H1 (cell line): ENCODE data around the gene HMGA1. TPM values are rescaled to one million over a fixed set of nuclear protein-coding genes. Genes with fewer than 3 reads are reported as not detected.

Experiments used
- CTCF ChIA-PET: fragments of 300-600 bp; sonication (Branson Sonifier 250); formaldehyde crosslinking; loops from one replicate; lab custom pipeline; 2021; ENCODE audit not compliant: partially characterized antibody; lab: Charles Lee
- POLR2A ChIA-PET: fragments of 300-600 bp; sonication (Branson Sonifier 250); formaldehyde crosslinking; loops from one replicate; lab custom pipeline; 2021; ENCODE audit warnings: inconsistent platforms; ENCODE audit not compliant: partially characterized antibody; lab: Charles Lee
- DNase-seq, 2 experiments: peaks; one replicate each; pipeline versions ENCODE4 v3.0.0 to v3.0.0-alpha.2; 2010 to 2022; ENCODE audit warnings: low spot score in 2 of 2, low read depth in 1 of 2, mixed read lengths in 1 of 2
- FAIRE-seq: peaks from 2 replicates; lab custom pipeline; 2011; peaks lifted over from hg19 to GRCh38; lab: Jason Lieb, UNC
- H2AFZ ChIP-seq: 2 replicates; pipeline ENCODE4 v1.8.1; 2012; ENCODE audit warnings: low read length, inconsistent platforms
- H2AK5ac ChIP-seq: 2 replicates; pipeline ENCODE4 v1.6.1; 2013; ENCODE audit warnings: low read depth, low read length
- H2BK120ac ChIP-seq: replicated peaks from 2 replicates; pipeline ENCODE3; 2013; ENCODE audit warnings: low read depth, low read length, inconsistent platforms
- H2BK12ac ChIP-seq: 2 replicates; pipeline ENCODE4 v1.6.1; 2013; ENCODE audit warnings: low read depth, low read length
- H2BK15ac ChIP-seq: 2 replicates; pipeline ENCODE4 v1.6.1; 2013; ENCODE audit warnings: low read length
- H2BK20ac ChIP-seq: 2 replicates; pipeline ENCODE4 v1.6.1; 2013; ENCODE audit warnings: low read length
- H2BK5ac ChIP-seq: 2 replicates; pipeline ENCODE4 v1.6.1; 2013; ENCODE audit warnings: low read depth, low read length
- H3K14ac ChIP-seq: 2 replicates; pipeline ENCODE4 v1.6.1; 2013; ENCODE audit warnings: inconsistent platforms; ENCODE audit not compliant: insufficient read length
- H3K18ac ChIP-seq: 2 replicates; pipeline ENCODE4 v1.6.1; 2013; ENCODE audit warnings: low read length; ENCODE audit errors: extremely low read depth
- H3K23ac ChIP-seq: 2 replicates; pipeline ENCODE4 v1.6.1; 2013; ENCODE audit warnings: inconsistent platforms; ENCODE audit not compliant: insufficient read length
- H3K23me2 ChIP-seq: 2 replicates; pipeline ENCODE4 v1.6.1; 2013; ENCODE audit warnings: low read depth, low read length
- H3K27ac ChIP-seq: 2 replicates; pipeline ENCODE4 v1.6.1; 2011; ENCODE audit warnings: low read depth, low read length, inconsistent platforms
- H3K27me3 ChIP-seq, 4 experiments: replicated peaks in 1 of 4; 1 replicate in 1 of 4; 2 replicates in 3 of 4; pipeline versions ENCODE4 v1.6.1 to v1.8.1; 2011 to 2013; ENCODE audit warnings: low read length in 3 of 4, mild to moderate bottlenecking in 3 of 4, inconsistent platforms in 2 of 4, mixed read lengths in 2 of 4, moderate library complexity in 1 of 4; ENCODE audit not compliant: control insufficient read depth in 3 of 4, insufficient read depth in 3 of 4; ENCODE audit errors: extremely low read depth in 1 of 4
- H3K36me3 ChIP-seq, 4 experiments: 2 replicates each; pipeline versions ENCODE4 v1.6.1 to v1.8.1; 2011 to 2013; ENCODE audit warnings: mild to moderate bottlenecking in 4 of 4, low read length in 3 of 4, moderate library complexity in 2 of 4, control low read depth in 1 of 4, inconsistent platforms in 1 of 4; ENCODE audit not compliant: insufficient read depth in 4 of 4, control insufficient read depth in 2 of 4
- H3K4ac ChIP-seq: replicated peaks from 2 replicates; pipeline ENCODE3; 2013; ENCODE audit warnings: low read length, low read depth, mixed read lengths, inconsistent platforms; ENCODE audit not compliant: insufficient read length
- H3K4me1 ChIP-seq, 4 experiments: replicated peaks in 1 of 4; 1 replicate in 1 of 4; 2 replicates in 3 of 4; pipeline versions ENCODE4 v1.6.1 to v1.8.1; 2011 to 2013; ENCODE audit warnings: low read length in 3 of 4, inconsistent platforms in 2 of 4, mixed read lengths in 1 of 4; ENCODE audit not compliant: insufficient read depth in 4 of 4, control insufficient read depth in 3 of 4
- H3K4me2 ChIP-seq, 2 experiments: 2 replicates each; pipeline versions ENCODE4 v1.6.1 to v1.8.1; 2011 to 2013; ENCODE audit warnings: low read depth in 2 of 2, low read length in 2 of 2, control low read depth in 1 of 2, inconsistent platforms in 1 of 2, mild to moderate bottlenecking in 1 of 2; ENCODE audit not compliant: insufficient read depth in 1 of 2
- H3K4me3 ChIP-seq, 4 experiments: fragments of 200-600, 300-600 bp in 1 of 4; sonication (generic), shearing (Covaris generic), sonication (Bioruptor Twin) in 1 of 4; 2 replicates each; pipeline versions ENCODE4 v1.5.1 to v1.8.1; 2011 to 2016; ENCODE audit warnings: low read length in 4 of 4, low read depth in 3 of 4, control low read depth in 2 of 4, inconsistent platforms in 2 of 4, mild to moderate bottlenecking in 2 of 4, mixed read lengths in 1 of 4, moderate library complexity in 1 of 4; ENCODE audit not compliant: insufficient read depth in 2 of 4; ENCODE audit errors: extremely low read depth in 1 of 4
- H3K56ac ChIP-seq: replicated peaks from 2 replicates; pipeline ENCODE3; 2013; ENCODE audit warnings: low read depth, mild to moderate bottlenecking, mixed read lengths, low read length, inconsistent platforms; ENCODE audit not compliant: insufficient read length
- H3K79me1 ChIP-seq: 2 replicates; pipeline ENCODE4 v1.6.1; 2013; ENCODE audit warnings: low read depth, low read length, control low read depth
- H3K79me2 ChIP-seq, 2 experiments: 2 replicates each; pipeline versions ENCODE4 v1.6.1 to v1.8.1; 2012 to 2013; ENCODE audit warnings: low read length in 2 of 2, mild to moderate bottlenecking in 2 of 2, inconsistent platforms in 1 of 2; ENCODE audit not compliant: insufficient read depth in 2 of 2, control insufficient read depth in 1 of 2
- H3K9ac ChIP-seq, 4 experiments: replicated peaks in 1 of 4; 1 replicate in 1 of 4; 2 replicates in 3 of 4; pipeline versions ENCODE4 v1.6.1 to v1.8.1; 2011 to 2013; ENCODE audit warnings: low read depth in 3 of 4, low read length in 3 of 4, control low read depth in 2 of 4, mild to moderate bottlenecking in 2 of 4, moderate library complexity in 2 of 4, inconsistent platforms in 1 of 4; ENCODE audit errors: extremely low read depth in 1 of 4
- H3K9me3 ChIP-seq, 2 experiments: 2 replicates each; pipeline versions ENCODE4 v1.6.1 to v1.8.1; 2012 to 2013; ENCODE audit warnings: mild to moderate bottlenecking in 2 of 2, moderate library complexity in 2 of 2, control low read depth in 1 of 2, inconsistent platforms in 1 of 2, low read depth in 1 of 2, low read length in 1 of 2, mixed read lengths in 1 of 2; ENCODE audit not compliant: insufficient read depth in 2 of 2
- H4K20me1 ChIP-seq, 2 experiments: replicated peaks in 1 of 2; 2 replicates each; pipeline versions ENCODE3 to v1.8.1; 2011 to 2013; ENCODE audit warnings: inconsistent platforms in 2 of 2, low read length in 2 of 2, mild to moderate bottlenecking in 1 of 2; ENCODE audit not compliant: insufficient read depth in 2 of 2, control insufficient read depth in 1 of 2
- H4K5ac ChIP-seq: 2 replicates; pipeline ENCODE4 v1.6.1; 2013; ENCODE audit warnings: low read length, low read depth, mixed read lengths, inconsistent platforms; ENCODE audit not compliant: insufficient read length
- H4K8ac ChIP-seq: 2 replicates; pipeline ENCODE4 v1.8.0; 2013; ENCODE audit warnings: mild to moderate bottlenecking, moderate library complexity, low read length, inconsistent platforms; ENCODE audit not compliant: insufficient read depth; ENCODE audit errors: extremely low read depth
- H4K91ac ChIP-seq: replicated peaks from 2 replicates; pipeline ENCODE3; 2013; ENCODE audit warnings: low read length, mixed read lengths, inconsistent platforms; ENCODE audit not compliant: insufficient read length
- CHD1 ChIP-seq: IDR thresholded peaks from 2 replicates; pipeline ENCODE4 v1.6.1; 2012; ENCODE audit warnings: low read depth, low read length, improper control_type of control experiment
- EP300 ChIP-seq, 2 experiments: IDR thresholded peaks; 1 replicate in 1 of 2; 2 replicates in 1 of 2; pipeline ENCODE4 v1.6.1; 2011 to 2012; ENCODE audit warnings: low read depth in 2 of 2, low read length in 2 of 2, mild to moderate bottlenecking in 2 of 2, borderline replicate concordance in 1 of 2, inconsistent platforms in 1 of 2, moderate library complexity in 1 of 2
- HDAC2 ChIP-seq, 2 experiments: fragments of 300-600 bp in 1 of 2; sonication (generic) in 1 of 2; IDR thresholded peaks; 2 replicates each; pipeline ENCODE4 v1.6.1; 2011 to 2012; ENCODE audit warnings: low read depth in 2 of 2, low read length in 2 of 2, mild to moderate bottlenecking in 2 of 2, moderate library complexity in 2 of 2, borderline replicate concordance in 1 of 2, inconsistent platforms in 1 of 2
- KDM1A ChIP-seq: fragments of 200-600, 300-600 bp; sonication (generic); IDR thresholded peaks from 2 replicates; pipeline ENCODE4 v1.7.1; 2016; ENCODE audit warnings: mild to moderate bottlenecking, low read length, borderline replicate concordance
- MAFK ChIP-seq: IDR thresholded peaks from 2 replicates; pipeline ENCODE4 v1.6.1; 2012; ENCODE audit warnings: low read depth, mild to moderate bottlenecking, improper control_type of control experiment, low read length
- MAX ChIP-seq: IDR thresholded peaks from 2 replicates; pipeline ENCODE4 v1.6.1; 2012; ENCODE audit warnings: inconsistent platforms
- NANOG ChIP-seq: IDR thresholded peaks from 2 replicates; pipeline ENCODE4 v1.6.1; 2011; ENCODE audit warnings: low read length, low read depth, mild to moderate bottlenecking, inconsistent platforms; ENCODE audit not compliant: insufficient read depth, poor library complexity, severe bottlenecking
- POLR2AphosphoS5 ChIP-seq: IDR thresholded peaks from 2 replicates; pipeline ENCODE4 v1.6.1; 2011; ENCODE audit warnings: low read depth, low read length
- SIN3A ChIP-seq, 2 experiments: IDR thresholded peaks in 1 of 2; conservative IDR thresholded peaks in 1 of 2; 2 replicates each; pipeline ENCODE4 v1.6.1; 2011 to 2012; ENCODE audit warnings: low read length in 2 of 2, improper control_type of control experiment in 1 of 2, low read depth in 1 of 2, mild to moderate bottlenecking in 1 of 2
- SP1 ChIP-seq: IDR thresholded peaks from 2 replicates; pipeline ENCODE4 v1.6.1; 2011; ENCODE audit warnings: low read depth, low read length
- TAF1 ChIP-seq: IDR thresholded peaks from 2 replicates; pipeline ENCODE4 v1.6.1; 2011; ENCODE audit warnings: mild to moderate bottlenecking, low read depth, low read length
- TCF12 ChIP-seq: IDR thresholded peaks from 2 replicates; pipeline ENCODE4 v1.6.1; 2011; ENCODE audit warnings: low read depth, mild to moderate bottlenecking, low read length
- WGBS, 2 experiments: shearing (Covaris generic) in 1 of 2; methylation state at CpG; one replicate each; pipeline versions ENCODE4 v1.1.6 to v1.1.7; 2013 to 2015; ENCODE audit warnings: low lambda C conversion rate in 2 of 2, mixed read lengths in 2 of 2, inconsistent platforms in 1 of 2, low coverage in 1 of 2, missing lambda C conversion rate in 1 of 2; ENCODE audit not compliant: insufficient replicate concordance in 2 of 2, insufficient coverage in 1 of 2, insufficient read length in 1 of 2; ENCODE audit errors: extremely low coverage in 1 of 2, missing lambda C conversion rate in 1 of 2; 5-methylcytosine and 5-hydroxymethylcytosine counted together
- polyA plus RNA-seq, 7 experiments: library from polyadenylated mRNA; depleted of rRNA in 3 of 7; stranded (reverse) in 5 of 7; unstranded in 2 of 7; fragments of >200 nt in 5 of 7; fragments of 200-250 nt in 2 of 7; gene quantifications; 1 replicate in 5 of 7; 2 replicates in 1 of 7; 4 replicates in 1 of 7; pipeline versions ENCODE4 v1.2.1 to v1.2.3, GENCODE V29; 2011 to 2013; ENCODE audit warnings: missing spikeins in 2 of 7, mixed read lengths in 2 of 7
- total RNA-seq: library from RNA; stranded (reverse); fragmentation: NEBNext Ultra II Directional; extraction: Animal tissue kit (Norgen Biotek cat#: 25700); gene quantifications from 2 replicates; pipeline ENCODE4 v1.2.1, GENCODE V29; 2021

The HMGA1 gene
- total and polyA plus RNA-seq, 2 of the 8 experiments (the other 6 are each of a cell fraction or from before 2014, with no cell fraction given): 1,557 to 2,636 TPM

GRCh38 chr6:34233867-34234266 is 2.8 kb upstream of the HMGA1 start:
- H2BK12ac ChIP-seq: peak overlapping the region; percentile 90
- H3K23ac ChIP-seq: no peak overlapping the region
- peaks cover 0 to 17% (median 12%) of the 10 kb centered on the region in 4 experiments; a peak in 6 of 7 replicates for H3K4me1 ChIP-seq
- H3K79me1 ChIP-seq: no peaks in the 10 kb centered on the region; the same call in 1 of the 2 replicates
- CTCF ChIA-PET: interaction anchor here (1.8 to 4.1 kb wide), 3 partner anchors 10 to 71 kb away, joined by 7 to 29 read pairs (median 9); no protein-coding TSS in a partner anchor
- peak overlapping the region; percentile 55; the same call in 1 of the 2 replicates for H2BK20ac ChIP-seq
- H3K9me3 ChIP-seq: no peaks in the 10 kb centered on the region
- WGBS, 2 experiments: 87% methylated on average over 7 of the region's 7 CpGs; no CpG with 5 or more reads in 1 of the 2 experiments
- POLR2A ChIA-PET: interaction anchor here (0.9 to 9.0 kb wide), 17 partner anchors 10 to 298 kb away, joined by 3 to 191 read pairs (median 5); partner anchors contain the start of genes GRM4, NUDT3 and SMIM29
- no peak overlapping the region for H4K5ac ChIP-seq
- no peak overlapping the region for H2BK120ac ChIP-seq
- H3K56ac ChIP-seq: no peak overlapping the region
- H3K9ac ChIP-seq: peak overlapping the region in 1 of 4 experiments; percentile 96; a peak in 4 of 7 replicates
- peaks cover 0 to 5% (median 0%) of the 10 kb centered on the region in 4 experiments; a peak in 4 of 8 replicates for H3K36me3 ChIP-seq
- H2BK5ac ChIP-seq: peak overlapping the region; percentile 100
- peak overlapping the region; percentile 17 to 84; a peak in 2 of 4 replicates for H3K4me2 ChIP-seq
- H3K4me3 ChIP-seq: peak overlapping the region in 2 of 4 experiments; percentile 50 to 63; a peak in 1 of 8 replicates
- peaks cover 8% of the 10 kb centered on the region in 2 experiments for H4K20me1 ChIP-seq
- no peak overlapping the region for H2AFZ ChIP-seq
- no peak for DNase-seq
- peak overlapping the region; percentile 100 for H2AK5ac ChIP-seq
- H3K14ac ChIP-seq: no peak overlapping the region
- H2BK15ac ChIP-seq: peak overlapping the region; percentile 46; the same call in 1 of the 2 replicates
- H3K4ac ChIP-seq: no peak overlapping the region
- H4K8ac ChIP-seq: no peak overlapping the region
- H3K23me2 ChIP-seq: peaks cover 12% of the 10 kb centered on the region
- H4K91ac ChIP-seq: peak overlapping the region; percentile 25
- peaks cover 13 to 22% of the 10 kb centered on the region in 2 experiments for H3K79me2 ChIP-seq
- H3K27me3 ChIP-seq: no peaks in the 10 kb centered on the region
- H3K18ac ChIP-seq: peak overlapping the region; percentile 73; the same call in 1 of the 2 replicates
- no peak for FAIRE-seq
- peak overlapping the region; percentile 99; the same call in 1 of the 2 replicates for H3K27ac ChIP-seq
- no peak for TF ChIP-seq HDAC2 (IDR thresholded peaks at IDR 0.05; ENCODE audit: borderline replicate concordance in 1 of 2, low read depth in 2 of 2, low read length in 2 of 2)
- TF ChIP-seq NANOG: no peak
- TF ChIP-seq SIN3A (conservative IDR thresholded peaks at IDR 0.05 in 1 of 2, IDR thresholded peaks at IDR 0.05 in 1 of 2; ENCODE audit: low read depth in 1 of 2, low read length in 2 of 2): no peak
- TF ChIP-seq TAF1: 0 out of 2 replicates have a peak, but pooled peaks have one; percentile 11
- no peak for TF ChIP-seq SP1
- TF ChIP-seq MAX: no peak
- no peak for TF ChIP-seq CHD1
- no peak for TF ChIP-seq KDM1A
- no peak for TF ChIP-seq EP300 (IDR thresholded peaks at IDR 0.05; ENCODE audit: borderline replicate concordance in 1 of 2, low read depth in 2 of 2, low read length in 2 of 2)
- no peak for TF ChIP-seq MAFK
- TF ChIP-seq TCF12: no peak
- TF ChIP-seq POLR2AphosphoS5: peak; percentile 37
